Subcutaneous adipose tissue (tissue), 4 donors: ENCODE measurements around the gene BHLHE23. TPM values are rescaled to one million over a fixed set of nuclear protein-coding genes. Genes with fewer than 3 reads are reported as not detected.

ENCODE experiments used
- total RNA-seq, 4 donors: library from RNA; depleted of rRNA; stranded (reverse); fragments of >200 nt; gene quantifications; one replicate each; pipeline ENCODE4 v1.1.0, GENCODE V29; 2016
- TF ChIP-seq, protein P1 (sequence below): fragments of 450-650 bp; IDR thresholded peaks from one replicate; pipeline ENCODE4 v1.5.1; 2016; ENCODE audit warnings: low read depth, mild to moderate bottlenecking, control low read depth, antibody characterized with exemption, moderate library complexity

Gene BHLHE23
- total RNA-seq = not detected

DNA sequence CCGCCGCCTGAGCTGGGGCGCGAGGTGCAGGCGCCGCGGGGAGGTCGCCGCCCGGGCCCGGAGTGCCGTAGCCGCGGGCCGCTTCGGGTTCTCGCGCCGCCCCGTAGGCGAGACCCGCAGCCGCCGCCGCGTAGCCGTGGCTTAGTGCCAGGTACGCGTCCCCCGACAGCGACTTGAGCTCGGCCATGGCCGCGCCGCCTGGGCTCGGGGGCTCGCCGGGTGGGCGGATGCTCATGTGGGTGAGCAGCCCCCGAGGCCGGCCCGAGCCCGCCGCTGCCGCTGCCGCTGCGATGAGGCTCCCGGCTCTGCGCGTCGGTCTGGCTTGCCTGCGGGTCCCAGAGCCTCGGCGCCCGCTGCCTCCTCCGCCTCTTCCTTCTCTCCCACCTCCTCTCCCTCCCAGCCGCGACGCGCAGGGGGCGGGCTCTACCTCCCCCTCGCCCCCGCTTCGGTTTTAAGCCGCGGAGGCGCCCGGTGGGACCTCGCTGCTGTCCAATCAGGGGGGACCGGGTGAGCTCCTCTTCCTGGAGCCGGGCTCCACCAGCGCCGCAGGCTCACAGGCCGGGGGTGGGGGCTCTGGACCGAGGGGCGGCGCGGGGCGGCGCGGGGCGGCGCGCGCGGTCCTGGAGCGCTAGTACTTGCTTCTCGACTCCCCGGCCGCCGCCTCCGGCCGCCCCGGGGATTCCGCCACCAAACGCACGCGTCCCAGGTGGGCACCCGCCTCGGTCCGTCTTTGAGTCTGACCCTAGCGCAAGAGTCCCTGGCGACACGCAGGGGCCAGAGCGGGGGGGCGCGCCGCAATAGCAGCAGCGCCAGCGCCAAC is at the start of gene BHLHE23:
TSS of gene BHLHE23 (minus strand) at position 425 of the 820 bp plus-strand sequence. CDS start at position 235, 190 bp downstream.
- TF ChIP-seq, protein P1, sequence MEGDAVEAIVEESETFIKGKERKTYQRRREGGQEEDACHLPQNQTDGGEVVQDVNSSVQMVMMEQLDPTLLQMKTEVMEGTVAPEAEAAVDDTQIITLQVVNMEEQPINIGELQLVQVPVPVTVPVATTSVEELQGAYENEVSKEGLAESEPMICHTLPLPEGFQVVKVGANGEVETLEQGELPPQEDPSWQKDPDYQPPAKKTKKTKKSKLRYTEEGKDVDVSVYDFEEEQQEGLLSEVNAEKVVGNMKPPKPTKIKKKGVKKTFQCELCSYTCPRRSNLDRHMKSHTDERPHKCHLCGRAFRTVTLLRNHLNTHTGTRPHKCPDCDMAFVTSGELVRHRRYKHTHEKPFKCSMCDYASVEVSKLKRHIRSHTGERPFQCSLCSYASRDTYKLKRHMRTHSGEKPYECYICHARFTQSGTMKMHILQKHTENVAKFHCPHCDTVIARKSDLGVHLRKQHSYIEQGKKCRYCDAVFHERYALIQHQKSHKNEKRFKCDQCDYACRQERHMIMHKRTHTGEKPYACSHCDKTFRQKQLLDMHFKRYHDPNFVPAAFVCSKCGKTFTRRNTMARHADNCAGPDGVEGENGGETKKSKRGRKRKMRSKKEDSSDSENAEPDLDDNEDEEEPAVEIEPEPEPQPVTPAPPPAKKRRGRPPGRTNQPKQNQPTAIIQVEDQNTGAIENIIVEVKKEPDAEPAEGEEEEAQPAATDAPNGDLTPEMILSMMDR = no peak

DNA sequence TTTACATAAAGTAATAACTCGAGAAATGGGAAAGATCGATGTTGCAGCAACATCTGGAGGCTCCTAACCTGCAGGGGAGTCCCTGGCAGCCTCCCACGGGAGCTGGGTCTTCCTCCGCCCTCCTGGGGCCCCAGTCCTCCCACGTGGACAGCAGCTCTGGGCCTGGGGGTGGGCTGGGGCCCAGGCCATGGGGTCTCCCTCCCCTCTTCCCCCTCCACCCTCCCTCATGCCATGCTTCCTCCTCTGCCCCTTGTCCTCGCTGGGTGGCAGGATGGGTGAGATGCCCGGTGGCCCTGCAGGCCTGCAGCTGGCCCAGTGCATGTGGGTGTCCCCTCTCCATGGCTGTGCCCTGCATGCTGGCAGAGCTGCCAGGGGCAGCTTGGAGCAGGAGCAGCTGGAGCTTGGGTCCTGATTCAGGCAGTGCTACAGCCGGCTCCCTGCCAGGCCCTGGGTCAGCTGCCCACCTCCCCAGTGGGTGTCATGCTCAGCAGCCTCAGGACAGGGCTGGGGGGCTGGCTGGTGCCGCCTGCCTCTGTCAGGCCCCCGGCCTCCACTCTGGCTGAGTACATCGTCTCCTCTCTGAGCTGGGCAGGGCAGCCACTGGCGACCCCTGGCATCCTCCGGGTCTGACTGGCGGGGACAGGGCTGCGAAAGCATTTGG is 48.9 kb upstream of the BHLHE23 start:
- TF ChIP-seq, protein P1 = no peak

DNA sequence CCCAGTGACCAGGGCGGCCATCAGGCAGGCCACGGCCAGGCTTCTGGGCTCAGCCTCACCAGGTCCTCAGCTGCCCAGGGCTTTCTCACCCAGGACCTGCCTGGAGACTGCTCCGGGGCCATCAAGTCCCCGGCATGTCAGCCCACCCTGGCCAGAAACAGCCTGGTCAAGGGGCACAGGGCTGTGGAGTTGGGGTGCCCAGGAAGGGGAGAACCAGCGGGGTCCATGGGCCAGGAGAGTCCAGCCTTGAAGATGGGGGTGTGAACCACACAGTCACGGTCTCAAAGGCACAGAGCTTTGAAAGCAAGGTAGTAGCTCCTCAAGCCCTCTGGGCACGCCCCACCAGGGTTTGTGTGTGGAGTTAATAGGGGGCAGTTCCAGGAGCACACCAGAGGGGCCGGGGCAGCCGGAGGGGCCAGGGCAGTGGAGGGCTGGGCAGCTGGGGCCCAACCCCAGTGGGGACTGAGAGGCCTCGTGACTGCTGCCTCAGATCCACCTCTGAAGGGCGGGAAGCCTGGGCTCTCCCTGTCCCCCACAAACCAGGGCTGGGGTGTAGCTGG is 48.0 kb upstream of the BHLHE23 start:
- TF ChIP-seq, protein P1 = no peak

DNA sequence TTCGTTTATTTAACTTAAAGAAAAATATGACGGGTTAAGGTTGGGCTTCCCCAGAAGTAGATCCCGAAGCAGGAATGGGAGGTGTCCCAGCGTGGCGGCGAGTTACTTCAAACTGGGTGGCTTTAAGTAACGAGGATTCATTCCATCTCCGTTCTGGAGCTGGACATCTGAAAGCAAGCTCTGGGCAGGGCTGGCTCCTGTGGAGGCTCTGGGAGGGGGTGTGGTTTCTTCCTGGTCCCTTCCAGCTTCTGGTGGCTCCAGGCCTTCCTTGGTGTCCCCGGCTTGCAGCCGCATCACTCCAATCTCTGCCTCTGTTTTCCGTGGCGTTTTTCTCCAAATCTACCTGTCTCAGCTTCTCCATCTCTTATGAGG is 47.3 kb upstream of the BHLHE23 start:
- TF ChIP-seq, protein P1 = no peak

DNA sequence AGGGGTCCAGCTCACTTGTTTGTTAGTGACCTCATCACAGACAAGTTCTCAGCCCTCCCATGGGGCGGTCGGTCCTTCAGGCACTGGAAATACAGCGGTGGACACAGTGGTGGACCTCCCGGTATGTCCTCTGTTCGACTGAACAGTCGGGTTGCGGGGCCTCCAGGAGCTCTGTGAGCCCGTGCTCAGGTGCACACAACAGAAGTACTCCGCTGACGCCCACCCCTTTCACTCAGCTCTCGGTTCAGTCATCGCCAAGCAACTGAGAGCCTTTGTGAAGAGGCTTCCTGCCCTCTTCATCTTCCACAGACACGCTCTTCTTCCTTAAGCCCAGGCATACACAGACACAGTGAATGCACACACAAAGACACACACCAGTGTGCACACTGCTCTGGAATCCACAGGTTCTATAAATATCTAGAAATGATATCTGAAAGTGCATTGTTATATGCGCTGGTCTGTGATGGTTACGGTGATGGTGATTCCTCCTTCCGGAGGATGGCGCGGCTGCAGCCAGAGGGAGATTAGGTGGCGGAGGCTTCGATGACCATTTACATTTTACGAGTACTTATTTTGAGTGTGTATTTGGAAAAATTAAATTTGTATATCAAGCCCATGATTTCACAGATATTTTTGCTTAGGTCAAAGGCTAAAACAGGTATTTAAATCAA is 46.8 kb upstream of the BHLHE23 start:
- TF ChIP-seq, protein P1 = no peak

DNA sequence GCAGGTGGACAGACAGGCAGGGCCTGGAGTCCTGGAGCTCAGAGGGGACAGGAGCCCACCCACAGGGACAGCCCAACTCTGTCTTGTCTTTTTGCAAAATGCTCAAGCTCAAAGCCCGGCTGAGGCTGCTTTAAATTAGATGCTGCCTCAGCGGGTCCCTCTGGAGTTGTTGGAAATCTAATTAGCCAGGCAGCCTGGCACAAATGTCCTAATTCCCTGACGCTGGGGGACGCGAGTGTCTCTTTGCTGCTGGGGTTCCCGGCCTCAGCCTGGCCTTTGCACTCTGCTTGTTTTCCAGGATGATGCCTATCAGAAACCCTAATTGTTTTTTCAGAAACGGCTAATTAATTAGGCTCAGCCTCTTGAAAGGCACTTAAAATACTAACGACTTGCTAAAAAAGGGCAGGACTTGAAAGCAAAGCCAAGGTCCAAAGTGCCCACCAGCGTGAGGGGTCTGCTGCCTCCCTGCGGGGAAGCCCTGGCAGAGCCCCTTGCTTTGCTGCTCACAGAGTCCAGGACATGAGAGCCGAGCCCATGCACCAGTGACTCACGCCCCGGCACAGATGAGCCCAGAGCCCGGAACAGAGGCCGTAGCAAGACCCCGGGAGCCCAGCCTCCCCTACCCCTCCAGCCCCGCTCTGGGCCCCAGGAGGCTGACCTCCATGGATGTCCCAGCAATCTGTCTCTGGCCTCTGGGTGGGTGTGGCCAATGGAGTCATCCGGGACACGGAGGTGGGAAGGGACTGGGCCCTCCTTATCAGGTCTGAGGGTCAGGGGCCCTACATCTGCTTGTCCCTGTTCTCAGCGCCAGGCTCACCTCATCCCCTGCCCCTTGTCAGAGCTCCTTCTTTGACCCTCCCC is 46.0 kb upstream of the BHLHE23 start:
- TF ChIP-seq, protein P1 = no peak
